PC-3 (cell line): Measurements from ENCODE around the gene GALNTL6. TPM values are rescaled to one million over a fixed set of nuclear protein-coding genes. Genes with fewer than 3 reads are reported as not detected.

Experiments used
- ATAC-seq: fragments of 200-7000 bp; cut with Tn5 transposase; 2 replicates; pipeline ENCODE4 v1.9.1; 2020; ENCODE audit warnings: mild to moderate bottlenecking, moderate library complexity
- BruUV-seq: library from RNA; stranded (reverse); fragments of 400-500 nt; replicated peaks from 2 replicates; lab custom pipeline; 2021; lab: Mats Ljungman, UMichigan
- CTCF ChIA-PET: fragments of 300-600 bp; sonication (Branson Sonifier 250); formaldehyde crosslinking; loops from one replicate; lab custom pipeline; 2022; ENCODE audit warnings: antibody characterized with exemption; lab: Charles Lee
- POLR2A ChIA-PET: fragments of 300-600 bp; sonication (Branson Sonifier 250); formaldehyde crosslinking; loops from one replicate; lab custom pipeline; 2022; ENCODE audit warnings: antibody characterized with exemption; ENCODE audit not compliant: unreplicated experiment; lab: Charles Lee
- DNase-seq: peaks from one replicate; pipeline ENCODE4 v3.0.0-alpha.2; 2015
- H2AFZ ChIP-seq: fragments of 300-600 bp; sonication (generic); 2 replicates; pipeline ENCODE4 v1.6.0; 2016; ENCODE audit warnings: antibody characterized with exemption, low read length
- H3F3A ChIP-seq: fragments of 300-600 bp; sonication (generic); one replicate; pipeline ENCODE4 v1.6.0; 2017; ENCODE audit warnings: antibody characterized with exemption, low read length, control low read depth, mild to moderate bottlenecking; ENCODE audit not compliant: unreplicated experiment
- H3K27ac ChIP-seq: fragments of 300-600 bp; sonication (generic); 2 replicates; pipeline ENCODE4 v1.5.1; 2016; ENCODE audit warnings: mild to moderate bottlenecking, low read length
- H3K27me3 ChIP-seq: fragments of 300-600 bp; sonication (generic); 2 replicates; pipeline ENCODE4 v1.6.1; 2016; ENCODE audit warnings: low read length, mixed read lengths
- H3K36me3 ChIP-seq: fragments of 300-600 bp; sonication (generic); 2 replicates; pipeline ENCODE4 v1.6.1; 2016; ENCODE audit warnings: low read depth, mixed run types, low read length, mixed read lengths
- H3K4me1 ChIP-seq: fragments of 300-600 bp; sonication (generic); 2 replicates; pipeline ENCODE4 v1.5.1; 2016; ENCODE audit warnings: low read length; ENCODE audit not compliant: insufficient read depth
- H3K4me2 ChIP-seq: fragments of 300-600 bp; sonication (generic); 2 replicates; pipeline ENCODE4 v1.6.0; 2016; ENCODE audit warnings: low read length
- H3K4me3 ChIP-seq: fragments of 300-600 bp; sonication (generic); 2 replicates; pipeline ENCODE4 v1.5.1; 2016; ENCODE audit warnings: mild to moderate bottlenecking, low read length, mixed read lengths
- H3K79me2 ChIP-seq: fragments of 300-600 bp; sonication (generic); 2 replicates; pipeline ENCODE4 v1.6.1; 2017; ENCODE audit warnings: low read length, mixed read lengths
- H3K9ac ChIP-seq: fragments of 300-600 bp; sonication (generic); 2 replicates; pipeline ENCODE4 v1.6.0; 2016; ENCODE audit warnings: mild to moderate bottlenecking, low read length
- H3K9me2 ChIP-seq: fragments of 300-600 bp; sonication (generic); replicated peaks from 2 replicates; pipeline ENCODE4 v1.6.1; 2016; ENCODE audit warnings: mixed run types, low read length, mixed read lengths
- H3K9me3 ChIP-seq: fragments of 300-600 bp; sonication (generic); 2 replicates; pipeline ENCODE4 v1.6.1; 2016; ENCODE audit warnings: low read length, mixed read lengths
- H4K20me1 ChIP-seq: fragments of 300-600 bp; sonication (generic); 2 replicates; pipeline ENCODE4 v1.6.1; 2016; ENCODE audit warnings: low read length, mixed read lengths
- CTCF ChIP-seq: fragments of 300-600 bp; sonication (generic); conservative IDR thresholded peaks from 2 replicates; pipeline ENCODE4 v1.5.1; 2017; ENCODE audit warnings: antibody characterized with exemption, low read depth, mild to moderate bottlenecking, low read length
- EZH2 ChIP-seq: fragments of 300-600 bp; sonication (generic); IDR thresholded peaks from one replicate; pipeline ENCODE4 v1.6.1; 2017; ENCODE audit warnings: antibody characterized with exemption, mild to moderate bottlenecking, low read length; ENCODE audit not compliant: unreplicated experiment
- EZH2phosphoT487 ChIP-seq: fragments of 300-600 bp; sonication (generic); IDR thresholded peaks from 2 replicates; pipeline ENCODE4 v1.6.1; 2018; ENCODE audit warnings: mild to moderate bottlenecking, antibody characterized with exemption, low read length, borderline replicate concordance
- intact Hi-C: fragments of 100-400 bp; cut with micrococcal nuclease; formaldehyde crosslinking; loops from 2 replicates; pipeline ENCODE4 v1.9.0; 2023
- total RNA-seq: library from RNA; depleted of rRNA; stranded (reverse); fragments of >200 nt; gene quantifications from 2 replicates; pipeline ENCODE4 v1.2.3, GENCODE V29; 2014

GALNTL6 gene
- total RNA-seq, 1 experiment from 2014 or later = not detected

DNA sequence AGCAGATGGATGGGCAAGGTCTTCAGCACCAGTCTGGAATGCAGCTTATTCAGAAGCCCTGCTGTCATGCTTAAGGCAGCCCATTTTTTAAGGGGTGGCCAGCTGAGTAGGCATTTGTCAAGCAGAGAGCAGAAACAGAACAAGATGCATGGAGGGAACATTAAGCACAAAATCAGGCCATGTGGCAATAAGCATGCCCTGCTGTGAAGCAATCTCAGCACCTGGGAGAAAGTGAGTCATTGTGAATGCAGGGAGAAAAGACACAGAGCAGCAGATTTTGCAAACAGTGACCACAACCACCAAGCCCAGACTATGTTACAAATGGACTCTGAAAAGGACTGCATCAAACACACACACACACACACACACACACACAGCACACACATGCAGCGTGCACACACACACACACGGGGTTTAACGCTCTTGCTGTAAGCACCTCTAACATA lies 1261.3 kb downstream of the GALNTL6 start:
- ChIA-PET POLR2A (no interaction called here), CTCF (no interaction called here)
- Histone ChIP-seq H3K9me2 (no peaks in the 10 kb centered on the region), H3K4me2 (0 out of 2 replicates have a peak overlapping the region, but pooled peaks have one; percentile 8), H3K4me3 (no peak overlapping the region), H3K27me3 (no peaks in the 10 kb centered on the region), H3K9ac (no peak overlapping the region), H3K36me3 (no peaks in the 10 kb centered on the region), H3F3A (no peaks in the 10 kb centered on the region), H2AFZ (peak overlapping the region; percentile 51; the same call in 1 of the 2 replicates), H3K4me1 (peaks cover 20% of the 10 kb centered on the region), H4K20me1 (no peaks in the 10 kb centered on the region), H3K27ac (peak overlapping the region; percentile 52), H3K79me2 (no peaks in the 10 kb centered on the region), H3K9me3 (no peaks in the 10 kb centered on the region)
- intact Hi-C loops = no loop called here
- BruUV-seq = no TSS peak
- TF ChIP-seq EZH2 (no peak), CTCF (no peak), EZH2phosphoT487 (no peak)
- peak; percentile 73 for DNase-seq
- ATAC-seq = peak; percentile 78

DNA sequence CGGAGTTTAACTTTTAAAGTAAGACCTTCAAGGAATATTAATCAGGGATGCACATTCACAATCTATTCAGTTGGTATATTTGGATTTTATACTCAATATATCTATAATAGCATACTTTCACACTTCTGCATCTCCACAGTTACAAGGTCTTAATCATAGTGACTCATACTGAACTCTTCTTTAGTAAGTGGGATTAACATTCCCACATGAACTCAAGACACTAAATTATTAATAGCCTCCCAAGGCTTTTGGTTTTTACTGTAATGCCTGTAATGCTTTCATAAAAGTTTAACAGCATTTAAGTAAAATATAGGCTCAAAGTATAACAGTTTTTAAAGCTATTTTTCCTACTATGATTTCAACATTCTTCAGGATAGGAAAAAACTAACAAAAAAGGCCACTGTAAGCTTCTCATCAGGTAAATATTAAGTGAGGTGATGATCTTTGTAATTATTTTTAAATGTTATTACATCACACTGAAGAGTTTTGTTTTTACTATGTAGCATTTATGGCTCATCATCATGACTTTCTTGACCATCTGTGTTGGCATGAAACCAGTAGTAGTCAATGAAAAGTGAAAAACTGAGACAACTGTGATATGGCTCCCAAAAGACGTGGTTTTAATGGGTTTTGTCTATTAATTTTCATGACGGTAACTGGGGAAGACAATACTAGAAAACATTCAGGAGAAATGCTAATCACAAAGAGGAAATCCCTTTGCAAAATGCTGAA lies 1263.9 kb downstream of the GALNTL6 start:
- Histone ChIP-seq H4K20me1 (no peaks in the 10 kb centered on the region), H2AFZ (no peak overlapping the region), H3K36me3 (no peaks in the 10 kb centered on the region), H3K4me1 (peaks cover 20% of the 10 kb centered on the region), H3K9ac (no peak overlapping the region), H3K9me2 (no peaks in the 10 kb centered on the region), H3K27ac (no peak overlapping the region), H3K79me2 (no peaks in the 10 kb centered on the region), H3K4me3 (no peak overlapping the region), H3K27me3 (no peaks in the 10 kb centered on the region), H3F3A (no peaks in the 10 kb centered on the region), H3K9me3 (no peaks in the 10 kb centered on the region), H3K4me2 (no peak overlapping the region)
- no TSS peak for BruUV-seq
- CTCF ChIA-PET = no interaction called here
- POLR2A ChIA-PET = no interaction called here
- DNase-seq (peak; percentile 7), ATAC-seq (peak; percentile 35; the same call in 1 of the 2 replicates)
- intact Hi-C loops = no loop called here
- TF ChIP-seq CTCF (no peak), EZH2 (no peak), EZH2phosphoT487 (no peak)

DNA sequence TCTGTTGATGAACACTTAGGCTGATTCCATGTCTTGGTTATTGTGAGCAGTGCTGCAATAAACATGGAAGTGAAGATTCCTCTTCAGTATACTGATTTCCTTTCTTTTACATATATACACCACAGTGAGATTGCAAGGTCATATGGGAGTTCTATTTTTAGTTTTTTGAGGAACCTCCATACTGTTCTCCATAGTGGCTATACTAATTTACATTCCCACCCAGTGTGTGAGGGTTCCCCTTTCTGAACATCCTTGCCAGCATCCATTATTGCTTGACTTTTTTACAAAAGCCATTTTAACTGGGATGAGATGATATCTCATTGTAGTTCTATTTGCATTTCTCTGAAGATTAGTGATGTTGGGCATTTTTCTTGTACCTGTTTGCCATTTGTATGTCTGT lies 1274.9 kb downstream of the GALNTL6 start:
- Histone ChIP-seq H2AFZ (no peak overlapping the region), H3K27ac (no peak overlapping the region), H3K27me3 (no peaks in the 10 kb centered on the region), H3K79me2 (no peaks in the 10 kb centered on the region), H3K4me3 (no peak overlapping the region), H3K9me3 (no peaks in the 10 kb centered on the region), H4K20me1 (no peaks in the 10 kb centered on the region), H3K9me2 (no peaks in the 10 kb centered on the region), H3F3A (no peaks in the 10 kb centered on the region), H3K9ac (no peak overlapping the region), H3K4me1 (no peaks in the 10 kb centered on the region), H3K4me2 (no peak overlapping the region), H3K36me3 (no peaks in the 10 kb centered on the region)
- ChIA-PET CTCF (no interaction called here), POLR2A (no interaction called here)
- BruUV-seq = no TSS peak
- ATAC-seq = no peak
- no peak for TF ChIP-seq EZH2
- TF ChIP-seq EZH2phosphoT487 = no peak
- no peak for TF ChIP-seq CTCF
- intact Hi-C loops = no loop called here
- no peak for DNase-seq
